OCI-LY3 (cell line): ENCODE measurements around the gene MCC.

Experiments
- H2AFZ ChIP-seq: fragments of 200-600, 300-600 bp; shearing (Covaris generic); 2 replicates; pipeline ENCODE4 v1.6.0; 2014; ENCODE audit warnings: antibody characterized with exemption, low read depth, low read length
- H3K27ac ChIP-seq: fragments of 200-600, 300-600 bp; sonication (generic); 2 replicates; pipeline ENCODE4 v1.5.1; 2014; ENCODE audit warnings: mild to moderate bottlenecking, low read length, moderate library complexity, mixed read lengths
- H3K27me3 ChIP-seq: fragments of 200-600, 300-600 bp; sonication (generic); 2 replicates; pipeline ENCODE4 v1.6.1; 2014; ENCODE audit warnings: low read depth, low read length, mixed read lengths
- H3K36me3 ChIP-seq: fragments of 200-600, 300-600 bp; sonication (generic); replicated peaks from 2 replicates; pipeline ENCODE3; 2014; ENCODE audit warnings: low read depth, low read length, mixed read lengths
- H3K4me1 ChIP-seq: fragments of 300-600, 200-600 bp; sonication (generic); 2 replicates; pipeline ENCODE4 v1.6.1; 2014; ENCODE audit warnings: low read length, mixed read lengths
- H3K4me2 ChIP-seq: fragments of 200-600, 300-600 bp; sonication (generic); 2 replicates; pipeline ENCODE4 v1.6.1; 2014; ENCODE audit warnings: low read length, mixed read lengths
- H3K4me3 ChIP-seq: fragments of 300-600, 200-600 bp; sonication (generic); 2 replicates; pipeline ENCODE4 v1.5.1; 2014; ENCODE audit warnings: antibody characterized with exemption, mild to moderate bottlenecking, low read length, moderate library complexity
- H3K79me2 ChIP-seq: fragments of 300-600, 200-600 bp; shearing (Covaris generic); 2 replicates; pipeline ENCODE4 v1.6.1; 2014; ENCODE audit warnings: mild to moderate bottlenecking, low read length, mixed read lengths
- H3K9ac ChIP-seq: fragments of 300-600, 200-600 bp; shearing (Covaris generic); 2 replicates; pipeline ENCODE4 v1.6.0; 2014; ENCODE audit warnings: mild to moderate bottlenecking, low read length, moderate library complexity
- H3K9me3 ChIP-seq: fragments of 200-600, 300-600 bp; shearing (Covaris generic); 2 replicates; pipeline ENCODE4 v1.6.1; 2014; ENCODE audit warnings: low read length, mixed read lengths; ENCODE audit not compliant: insufficient read depth
- H4K20me1 ChIP-seq: fragments of 200-600, 300-600 bp; sonication (generic); 2 replicates; pipeline ENCODE4 v1.6.1; 2016; ENCODE audit warnings: low read length, mixed read lengths; ENCODE audit not compliant: insufficient read depth
- EZH2phosphoT487 ChIP-seq: fragments of 200-600 bp; shearing (Covaris generic); IDR thresholded peaks from 2 replicates; pipeline ENCODE4 v1.6.1; 2018; ENCODE audit warnings: antibody characterized with exemption, mixed run types, low read depth
- TF ChIP-seq, protein P1 (sequence below): fragments of 200-600, 300-600 bp; sonication (generic); IDR thresholded peaks from 2 replicates; pipeline ENCODE4 v1.5.1; 2014; ENCODE audit warnings: antibody characterized with exemption, low read length, low read depth

The MCC gene

GRCh38 chr5:113268232-113268631 lies 220.0 kb downstream of the MCC start:
- Histone ChIP-seq H3K4me2 (no peak overlapping the region), H4K20me1 (no peaks in the 10 kb centered on the region), H3K27me3 (no peaks in the 10 kb centered on the region), H3K9me3 (no peaks in the 10 kb centered on the region), H3K36me3 (no peaks in the 10 kb centered on the region), H3K27ac (no peak overlapping the region), H2AFZ (no peak overlapping the region), H3K9ac (no peak overlapping the region), H3K4me3 (no peak overlapping the region), H3K79me2 (no peaks in the 10 kb centered on the region), H3K4me1 (no peaks in the 10 kb centered on the region)
- TF ChIP-seq, protein P1, sequence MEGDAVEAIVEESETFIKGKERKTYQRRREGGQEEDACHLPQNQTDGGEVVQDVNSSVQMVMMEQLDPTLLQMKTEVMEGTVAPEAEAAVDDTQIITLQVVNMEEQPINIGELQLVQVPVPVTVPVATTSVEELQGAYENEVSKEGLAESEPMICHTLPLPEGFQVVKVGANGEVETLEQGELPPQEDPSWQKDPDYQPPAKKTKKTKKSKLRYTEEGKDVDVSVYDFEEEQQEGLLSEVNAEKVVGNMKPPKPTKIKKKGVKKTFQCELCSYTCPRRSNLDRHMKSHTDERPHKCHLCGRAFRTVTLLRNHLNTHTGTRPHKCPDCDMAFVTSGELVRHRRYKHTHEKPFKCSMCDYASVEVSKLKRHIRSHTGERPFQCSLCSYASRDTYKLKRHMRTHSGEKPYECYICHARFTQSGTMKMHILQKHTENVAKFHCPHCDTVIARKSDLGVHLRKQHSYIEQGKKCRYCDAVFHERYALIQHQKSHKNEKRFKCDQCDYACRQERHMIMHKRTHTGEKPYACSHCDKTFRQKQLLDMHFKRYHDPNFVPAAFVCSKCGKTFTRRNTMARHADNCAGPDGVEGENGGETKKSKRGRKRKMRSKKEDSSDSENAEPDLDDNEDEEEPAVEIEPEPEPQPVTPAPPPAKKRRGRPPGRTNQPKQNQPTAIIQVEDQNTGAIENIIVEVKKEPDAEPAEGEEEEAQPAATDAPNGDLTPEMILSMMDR, result no peak
- TF ChIP-seq EZH2phosphoT487, result no peak

DNA sequence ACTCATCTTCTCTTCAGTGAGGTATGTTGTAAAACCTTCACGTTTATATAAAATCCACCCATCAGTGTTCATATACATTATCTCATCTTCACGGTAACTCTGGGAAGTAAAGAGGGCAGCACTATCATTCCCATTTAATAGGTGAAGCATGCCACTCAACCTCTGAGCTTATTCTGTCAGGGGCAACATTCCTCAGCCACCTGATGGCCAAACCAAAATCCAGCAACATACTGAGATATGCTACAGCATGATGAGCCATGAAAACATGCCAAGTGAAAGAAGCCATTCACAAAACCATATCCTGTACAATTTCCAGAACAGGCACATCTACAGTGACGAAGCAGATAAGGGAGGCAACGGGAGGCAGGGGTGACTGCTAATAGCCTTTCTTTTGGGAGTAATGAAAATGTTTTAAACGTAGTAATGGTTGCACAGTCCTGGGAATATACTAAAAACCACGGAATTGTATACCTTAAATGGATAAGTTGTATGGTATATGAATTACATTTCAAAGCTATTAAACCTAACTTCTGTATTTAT lies 220.8 kb downstream of the MCC start:
- no peaks in the 10 kb centered on the region for H3K4me1 ChIP-seq

GRCh38 chr5:113266913-113267227 lies 221.4 kb downstream of the MCC start:
- Histone ChIP-seq H3K36me3 (no peaks in the 10 kb centered on the region), H3K79me2 (no peaks in the 10 kb centered on the region), H3K4me2 (no peak overlapping the region), H3K4me3 (no peak overlapping the region), H3K27me3 (no peaks in the 10 kb centered on the region), H4K20me1 (no peaks in the 10 kb centered on the region), H3K4me1 (no peaks in the 10 kb centered on the region), H3K9me3 (no peaks in the 10 kb centered on the region), H2AFZ (no peak overlapping the region), H3K27ac (no peak overlapping the region), H3K9ac (no peak overlapping the region)
- TF ChIP-seq, protein P1, result no peak
- TF ChIP-seq EZH2phosphoT487, result no peak

More for the DNA sequence above, 220.8 kb downstream of the MCC start:
- H3K27ac ChIP-seq, result no peak overlapping the region
- no peaks in the 10 kb centered on the region for H3K9me3 ChIP-seq
- H3K4me2 ChIP-seq, result no peak overlapping the region
- no peak for TF ChIP-seq EZH2phosphoT487
- TF ChIP-seq, protein P1, result no peak
- no peaks in the 10 kb centered on the region for H4K20me1 ChIP-seq
- no peaks in the 10 kb centered on the region for H3K79me2 ChIP-seq
- no peak overlapping the region for H3K4me3 ChIP-seq
- H2AFZ ChIP-seq, result no peak overlapping the region
- no peaks in the 10 kb centered on the region for H3K27me3 ChIP-seq
- H3K9ac ChIP-seq, result no peak overlapping the region
- no peaks in the 10 kb centered on the region for H3K36me3 ChIP-seq

DNA sequence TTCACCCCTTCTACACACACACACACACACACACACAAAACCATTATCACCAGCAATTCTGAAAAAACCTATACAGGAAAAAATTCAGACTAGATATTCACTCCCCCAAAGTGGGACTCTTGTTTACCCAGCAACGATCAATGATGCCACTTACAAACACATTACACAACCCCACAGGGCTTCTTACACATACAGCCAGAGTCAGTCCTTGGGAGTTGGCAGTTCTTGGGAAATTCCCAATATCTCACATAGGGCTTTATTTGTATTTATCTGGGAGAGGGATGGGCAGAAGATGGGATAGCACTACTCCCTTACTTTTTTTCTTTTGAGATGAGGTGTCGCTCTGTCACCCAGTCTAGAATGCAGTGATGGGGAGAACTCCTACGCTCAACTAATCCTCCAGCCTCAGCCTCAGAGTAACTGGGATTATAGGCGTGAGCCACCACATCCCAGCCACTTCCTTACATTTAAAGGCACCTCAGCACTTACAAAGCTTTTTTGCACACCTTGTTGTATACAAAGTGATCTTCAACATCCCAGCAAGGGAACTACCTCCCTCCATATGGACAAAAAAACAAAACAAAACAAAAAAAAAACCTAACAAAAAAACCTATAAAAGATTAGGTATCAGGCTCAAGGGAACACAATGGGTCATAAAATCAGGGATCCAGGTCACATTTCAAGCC lies 221.9 kb downstream of the MCC start:
- Histone ChIP-seq H3K4me3 (no peak overlapping the region), H3K27me3 (no peaks in the 10 kb centered on the region), H3K9me3 (no peaks in the 10 kb centered on the region), H3K36me3 (no peaks in the 10 kb centered on the region), H3K4me1 (no peaks in the 10 kb centered on the region), H2AFZ (no peak overlapping the region), H3K9ac (no peak overlapping the region), H3K4me2 (no peak overlapping the region), H3K27ac (no peak overlapping the region), H3K79me2 (no peaks in the 10 kb centered on the region), H4K20me1 (no peaks in the 10 kb centered on the region)
- TF ChIP-seq, protein P1, result no peak
- TF ChIP-seq EZH2phosphoT487, result no peak
